HG03103 (cell line): ENCODE data around the gene TCF7L2.
"Not testable (repeated sequence)": the region's sequence is repeated elsewhere in the genome, so short reads cannot be mapped to it uniquely, and the experiment has no call there.

Source experiments
- ATAC-seq: cut with Tn5 transposase; IDR thresholded peaks from one replicate; pipeline ENCODE4 v1.9.1; 2021; ENCODE audit warnings: low read depth; ENCODE audit not compliant: unreplicated experiment

The TCF7L2 gene

DNA sequence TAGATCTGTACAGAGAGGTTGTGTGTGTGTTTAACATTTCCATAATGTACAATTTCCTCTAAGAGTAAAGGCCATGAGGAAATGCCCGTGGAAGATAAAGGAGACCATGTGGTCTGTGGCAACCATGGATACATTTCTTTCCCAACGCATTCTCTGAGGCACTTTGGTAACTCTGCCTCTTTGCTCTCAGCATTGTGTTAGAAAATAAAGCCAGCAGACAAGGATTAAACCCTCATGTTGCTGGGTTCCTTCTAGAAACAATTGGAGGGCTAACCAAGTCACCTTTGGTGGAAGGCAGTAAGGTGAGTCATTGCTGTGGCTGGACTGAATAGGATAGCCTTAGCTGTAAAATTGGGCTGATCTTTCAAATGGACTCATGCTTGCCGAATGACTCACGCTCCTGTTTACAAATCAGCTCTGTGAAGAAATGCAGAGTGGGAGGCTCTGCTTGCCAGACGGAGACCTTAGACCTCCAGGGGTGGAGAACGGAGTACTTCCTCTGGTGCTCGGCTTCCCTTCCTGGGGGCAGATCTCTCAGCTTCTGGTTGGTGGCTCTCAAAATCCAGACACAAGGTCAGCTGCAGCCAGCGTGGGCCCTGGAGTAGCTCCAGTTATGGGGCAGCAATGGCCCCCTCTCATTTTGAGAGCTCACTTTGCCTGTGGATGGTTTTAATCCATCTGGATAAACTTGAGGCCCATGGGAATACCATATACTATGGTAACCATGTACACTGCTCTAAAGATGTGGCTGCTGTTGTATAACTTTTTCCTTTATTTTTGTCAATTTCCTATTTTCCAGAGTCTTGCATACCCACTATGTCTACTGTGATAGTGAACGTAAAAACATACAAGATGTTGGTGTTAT, 137.3 kb downstream of the TCF7L2 start:
- no peak for ATAC-seq

DNA sequence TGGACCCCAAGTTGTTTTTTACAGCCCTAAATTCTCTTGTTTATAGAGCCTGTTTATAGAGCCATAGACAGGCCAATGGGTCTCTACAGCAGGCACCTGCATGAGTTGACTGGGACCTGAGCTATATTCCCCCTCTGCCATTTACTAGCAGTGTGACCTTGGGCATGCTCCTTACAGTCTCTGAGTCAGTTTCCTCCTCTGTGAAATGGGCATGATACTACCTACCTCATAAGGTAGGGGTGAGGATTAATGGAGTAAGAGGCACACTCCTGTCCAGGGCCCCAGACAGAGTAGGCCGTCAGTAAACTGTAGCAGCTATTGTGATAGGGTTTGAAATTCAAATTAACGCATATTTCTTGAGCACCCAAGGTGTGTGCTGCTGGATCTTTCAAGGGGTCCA, 138.1 kb downstream of the TCF7L2 start:
- no peak for ATAC-seq

DNA sequence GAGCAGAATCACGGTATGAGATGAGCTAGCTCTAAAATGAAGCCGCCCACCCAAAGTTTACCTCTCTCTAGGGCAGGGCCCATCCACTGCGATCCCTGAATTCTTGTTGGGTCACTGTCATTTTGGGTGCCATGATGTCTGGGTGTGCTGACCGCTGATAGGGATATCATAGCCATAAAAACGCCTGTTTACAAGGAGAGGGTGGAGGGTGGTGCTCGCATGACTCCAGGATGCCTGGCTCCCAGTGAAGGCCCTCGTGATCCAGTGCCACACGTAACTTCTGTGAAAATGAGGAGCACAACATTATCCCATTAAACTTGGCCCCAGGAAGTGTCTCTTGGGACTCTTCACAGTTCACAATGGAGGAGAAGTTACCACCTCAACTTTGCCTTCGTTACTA, 139.5 kb downstream of the TCF7L2 start:
- no peak for ATAC-seq

DNA sequence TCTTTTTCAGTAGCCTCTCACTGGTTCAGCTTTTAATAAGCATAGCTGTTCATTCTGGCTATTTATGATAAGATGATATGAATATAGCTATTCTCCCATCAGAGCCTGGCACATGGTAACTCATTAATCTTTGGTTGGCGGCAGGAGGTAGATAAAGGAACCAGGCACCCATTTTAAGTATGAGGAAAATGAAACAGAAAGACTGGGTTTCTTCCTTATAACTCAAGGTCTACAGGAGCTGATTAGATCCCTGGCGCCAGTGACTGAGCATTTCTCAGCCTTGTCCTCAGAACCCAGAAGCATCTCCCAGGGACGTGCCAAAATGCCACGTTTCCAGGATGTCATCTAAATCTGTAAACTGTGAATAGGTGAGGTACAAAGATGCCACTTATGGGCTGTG, 141.9 kb downstream of the TCF7L2 start:
- no peak for ATAC-seq

DNA sequence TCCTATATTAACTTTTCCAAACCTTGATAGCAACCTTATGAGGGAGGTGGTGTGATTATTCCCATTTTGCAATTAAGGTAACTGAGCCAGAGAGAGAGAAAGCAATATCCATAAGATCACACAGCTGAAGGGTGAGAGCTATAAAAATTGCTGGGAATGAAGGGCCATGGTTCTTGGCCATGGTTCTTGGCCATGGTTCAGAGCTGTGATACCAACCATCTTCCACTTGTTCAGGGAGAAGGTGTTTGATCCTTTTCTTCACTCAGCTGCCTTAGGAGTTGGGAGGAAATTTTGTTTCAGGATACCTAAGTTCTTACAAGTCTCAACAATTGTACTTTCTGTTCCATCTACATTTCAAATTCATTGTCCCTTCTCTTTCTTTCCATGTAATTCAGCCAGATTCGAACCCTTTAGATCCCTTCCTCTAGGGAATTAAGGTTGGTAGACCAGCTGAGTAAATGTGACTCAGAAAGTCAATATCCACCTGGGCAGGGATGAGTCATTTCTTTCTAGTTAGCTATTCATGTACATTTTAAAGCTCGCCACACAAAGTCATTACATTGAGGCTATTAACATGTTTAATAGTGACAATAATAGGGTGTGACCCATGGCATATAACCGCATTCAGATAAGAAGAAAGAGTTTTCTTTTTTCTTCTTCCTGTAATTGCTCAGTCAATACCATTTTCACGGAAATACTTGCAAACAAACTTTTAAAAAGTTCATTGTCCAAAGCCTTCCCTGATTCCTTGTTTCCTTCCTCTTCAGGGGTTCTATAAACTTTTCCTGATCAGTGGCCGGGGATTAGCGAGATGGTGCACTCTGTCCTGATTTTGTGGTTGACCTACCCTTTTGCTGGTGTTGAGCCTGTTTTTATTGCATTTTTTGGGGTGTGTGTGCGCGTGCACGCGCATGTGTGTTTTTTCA, 143.4 kb downstream of the TCF7L2 start:
- peak; percentile 54 for ATAC-seq

DNA sequence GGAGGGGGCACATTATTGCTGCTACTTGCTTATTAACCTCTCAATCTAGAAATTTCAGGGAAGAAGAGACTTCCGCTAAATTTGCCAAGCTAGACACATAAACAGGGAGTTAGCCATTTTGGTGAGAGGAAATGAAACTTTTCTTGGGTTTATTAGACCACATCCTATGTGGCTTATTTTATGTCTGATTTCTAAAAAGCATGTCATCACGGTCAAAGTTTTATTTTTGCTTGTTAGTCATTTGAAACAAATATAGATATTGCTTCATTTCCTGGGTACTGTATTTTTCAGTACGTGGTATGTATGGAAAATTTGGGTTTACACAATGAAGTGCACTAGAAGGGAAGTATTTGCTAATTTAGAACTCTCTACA, 144.1 kb downstream of the TCF7L2 start:
- ATAC-seq, result peak; percentile 71

DNA sequence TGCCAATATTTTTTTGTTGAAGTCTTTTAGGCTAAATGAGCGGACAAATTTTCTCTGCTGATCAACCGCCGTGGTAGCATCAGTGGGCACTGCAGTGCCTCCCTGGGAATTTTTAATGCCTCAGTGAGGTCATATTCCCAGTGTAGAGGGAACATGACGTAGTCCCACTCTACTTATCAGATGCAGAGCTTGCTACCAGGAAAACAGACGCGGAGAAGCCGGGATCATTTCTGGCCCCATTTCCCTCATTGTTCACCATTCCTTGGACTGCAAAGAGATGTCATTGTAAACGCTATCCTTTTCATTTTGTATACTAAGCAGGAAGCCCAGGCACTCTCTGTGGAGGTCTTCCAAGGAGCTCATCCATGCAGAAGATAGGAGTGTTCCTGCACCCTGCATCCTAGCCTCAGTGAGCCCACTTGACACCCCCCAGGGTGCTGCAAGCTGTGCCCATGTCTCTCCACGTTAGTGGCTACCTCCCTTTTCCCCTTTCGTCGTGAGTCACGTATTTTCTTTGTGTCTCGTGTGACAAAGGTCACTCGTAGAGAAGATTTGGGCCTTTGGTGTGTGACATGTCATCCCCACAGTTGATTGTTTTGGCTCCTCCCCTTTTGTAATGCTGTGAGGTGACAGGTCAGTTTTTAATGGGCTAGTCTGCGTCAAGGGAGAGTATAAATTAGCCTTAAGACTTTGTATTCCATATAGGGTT, 145.5 kb downstream of the TCF7L2 start:
- ATAC-seq, result no peak

DNA sequence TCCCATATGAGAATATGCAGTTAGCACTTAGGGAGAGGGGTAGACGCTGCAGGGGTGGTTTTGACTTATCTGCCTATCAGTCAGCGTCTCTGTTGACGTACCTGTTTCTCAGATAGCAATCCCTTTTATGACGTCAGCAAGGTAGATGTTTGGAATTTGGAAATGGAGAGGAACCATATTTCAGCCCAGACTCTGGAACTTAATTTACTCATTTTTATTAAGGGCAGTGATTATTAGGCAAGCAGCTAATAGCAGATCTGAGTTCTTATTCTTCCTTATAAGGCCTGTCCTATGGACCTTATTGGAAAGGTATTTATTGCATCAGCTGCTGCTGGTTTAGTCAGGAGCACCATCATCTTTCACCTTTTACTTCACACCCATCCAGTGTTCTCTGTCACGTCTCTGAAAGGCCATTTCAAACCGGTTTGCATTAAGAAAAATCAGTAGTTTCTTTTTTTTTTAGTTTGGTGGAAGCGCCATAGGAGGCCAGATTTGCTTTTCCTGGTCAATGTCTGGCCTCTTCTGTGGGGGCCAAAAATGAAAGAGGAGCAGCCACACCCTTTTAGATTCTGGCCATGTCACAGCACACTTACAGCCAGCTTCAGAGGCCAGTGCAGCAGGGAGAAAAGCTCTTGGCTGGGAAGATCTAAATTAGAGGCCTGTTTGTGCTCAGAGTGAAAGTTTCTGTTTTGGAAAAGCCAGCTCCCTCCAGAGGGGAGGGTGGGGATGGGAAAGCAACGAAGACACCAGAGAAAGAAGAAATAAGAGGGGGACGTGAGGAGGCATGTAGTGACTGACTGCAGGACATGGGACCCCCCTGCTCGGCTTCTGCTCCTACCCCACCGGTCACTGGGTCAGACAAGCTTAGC, 146.3 kb downstream of the TCF7L2 start:
- ATAC-seq, result no peak

DNA sequence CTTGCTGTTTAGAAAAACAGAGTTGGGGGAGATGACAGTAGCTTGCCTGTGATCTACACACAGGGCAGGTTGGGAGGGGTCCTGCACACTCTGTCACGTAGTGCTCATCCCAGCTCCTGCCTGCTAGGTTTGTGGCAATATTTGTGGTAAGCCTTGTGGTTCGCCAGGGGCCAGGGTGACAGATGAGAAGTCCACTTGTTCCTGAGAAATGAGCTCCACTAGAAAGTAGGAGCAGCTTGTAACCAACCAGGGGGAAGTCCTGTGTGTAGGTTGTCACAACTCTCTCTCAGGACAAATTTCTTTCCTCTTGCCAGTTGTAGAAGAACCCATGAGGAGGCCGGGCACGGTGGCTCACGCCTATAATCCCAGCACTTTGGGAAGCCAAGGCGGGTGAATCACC, 147.0 kb downstream of the TCF7L2 start:
- no peak for ATAC-seq

DNA sequence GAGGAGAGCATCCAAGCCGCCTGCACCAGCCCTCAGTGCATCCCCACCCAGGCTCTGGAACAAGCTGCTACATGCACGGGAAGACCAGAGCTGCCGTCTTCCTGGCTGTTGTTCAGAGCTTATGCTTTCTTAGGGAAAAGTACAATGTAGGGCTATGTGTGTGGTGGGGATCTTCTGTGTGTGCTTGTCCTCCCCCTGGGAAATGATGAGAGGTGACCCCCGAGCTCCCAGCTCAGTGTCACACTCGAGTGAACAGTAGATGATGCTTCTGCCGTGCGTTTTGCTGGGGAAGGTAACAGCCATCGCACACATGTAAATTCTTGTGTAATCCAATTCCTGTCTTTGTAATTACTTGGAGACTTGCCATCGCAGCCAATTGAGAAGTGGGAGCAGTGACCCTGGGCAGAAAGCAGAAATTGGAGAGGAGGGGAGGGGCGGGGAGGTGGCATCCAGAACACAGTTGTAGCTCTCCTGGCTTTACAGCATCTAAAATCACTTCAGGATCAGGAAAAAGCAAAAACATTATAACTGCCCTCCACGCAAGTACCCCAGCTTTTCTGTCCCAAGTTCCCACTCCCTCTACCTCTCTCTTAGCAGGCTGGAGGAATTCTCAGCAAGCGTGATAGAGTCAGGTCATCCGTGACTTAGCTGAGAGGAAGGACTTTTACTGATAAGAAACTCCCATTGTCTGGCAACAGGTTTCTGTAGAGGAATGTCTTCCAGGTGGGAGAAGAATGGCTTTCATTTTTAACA, 149.6 kb downstream of the TCF7L2 start:
- ATAC-seq, result no peak

DNA sequence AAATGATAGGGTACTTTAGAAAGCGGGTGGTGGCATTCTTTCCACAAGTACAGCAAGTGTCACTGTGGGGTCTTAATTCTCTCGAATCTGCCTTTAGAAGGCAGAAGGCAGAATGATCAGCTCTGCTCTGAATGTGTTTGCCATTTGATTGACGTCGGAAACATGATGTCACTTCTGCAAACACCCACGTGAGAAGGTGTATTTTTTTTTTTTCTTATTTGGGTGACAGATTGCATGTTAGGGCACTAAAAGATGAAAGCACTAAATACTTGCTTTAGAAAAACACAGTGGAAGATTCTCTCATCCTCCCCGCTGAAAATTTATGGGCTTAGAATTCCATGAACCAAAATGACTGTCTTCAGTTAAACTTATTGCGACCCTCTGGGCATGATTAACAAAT, 150.2 kb downstream of the TCF7L2 start:
- no peak for ATAC-seq

DNA sequence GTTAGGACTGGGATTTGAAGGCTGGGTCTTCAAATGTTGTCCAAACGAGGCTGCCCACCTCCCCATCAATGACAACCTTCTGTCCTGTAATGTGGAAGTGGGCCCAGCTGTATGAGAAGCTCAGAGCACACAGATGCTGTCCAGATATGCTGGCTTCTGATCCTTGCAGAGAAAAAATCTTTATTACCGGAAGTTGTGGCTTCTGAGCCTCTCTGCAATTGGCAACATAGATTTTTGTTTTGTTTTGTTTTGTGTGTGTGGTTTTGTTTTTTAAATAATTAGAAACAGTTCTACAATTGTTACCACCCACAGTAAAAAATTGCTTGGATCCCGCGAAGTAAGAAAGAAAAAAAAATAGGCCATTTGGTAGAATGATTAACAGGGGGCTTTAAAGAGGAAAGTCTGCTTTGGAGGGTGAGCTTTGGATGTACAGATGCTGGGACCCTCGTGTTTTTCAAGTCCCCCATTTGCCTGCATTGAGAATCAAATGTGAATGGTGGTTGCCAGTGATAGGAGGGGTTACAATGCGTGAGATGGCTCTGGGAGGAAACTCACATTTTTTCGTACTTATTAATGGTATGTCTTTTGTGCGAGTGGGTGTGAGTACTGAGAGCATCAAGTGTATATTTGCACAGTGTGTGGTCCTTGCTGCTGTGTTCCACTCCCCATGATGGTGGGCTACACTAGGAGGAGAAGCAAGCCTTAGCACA, 153.2 kb downstream of the TCF7L2 start:
- ATAC-seq, result no peak

DNA sequence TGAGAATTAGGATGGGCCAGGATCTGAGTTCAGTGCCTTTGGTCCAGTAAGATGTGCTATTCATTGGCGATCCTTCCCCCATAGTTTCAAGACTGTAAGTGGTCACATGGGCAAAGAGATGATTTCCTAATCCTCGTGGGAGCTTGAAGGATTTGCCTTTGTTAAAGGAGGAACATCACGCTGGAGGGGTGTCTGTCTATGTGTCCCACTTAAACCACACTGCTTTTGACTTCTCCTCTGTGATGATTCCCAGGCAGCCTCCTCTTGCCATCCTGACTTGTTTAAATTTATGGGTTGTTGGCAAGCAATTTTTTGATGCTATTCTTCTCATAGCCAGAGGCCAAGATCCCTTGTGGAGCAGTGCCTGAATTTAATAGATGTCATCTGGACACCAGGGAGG, 154.0 kb downstream of the TCF7L2 start:
- no peak for ATAC-seq

DNA sequence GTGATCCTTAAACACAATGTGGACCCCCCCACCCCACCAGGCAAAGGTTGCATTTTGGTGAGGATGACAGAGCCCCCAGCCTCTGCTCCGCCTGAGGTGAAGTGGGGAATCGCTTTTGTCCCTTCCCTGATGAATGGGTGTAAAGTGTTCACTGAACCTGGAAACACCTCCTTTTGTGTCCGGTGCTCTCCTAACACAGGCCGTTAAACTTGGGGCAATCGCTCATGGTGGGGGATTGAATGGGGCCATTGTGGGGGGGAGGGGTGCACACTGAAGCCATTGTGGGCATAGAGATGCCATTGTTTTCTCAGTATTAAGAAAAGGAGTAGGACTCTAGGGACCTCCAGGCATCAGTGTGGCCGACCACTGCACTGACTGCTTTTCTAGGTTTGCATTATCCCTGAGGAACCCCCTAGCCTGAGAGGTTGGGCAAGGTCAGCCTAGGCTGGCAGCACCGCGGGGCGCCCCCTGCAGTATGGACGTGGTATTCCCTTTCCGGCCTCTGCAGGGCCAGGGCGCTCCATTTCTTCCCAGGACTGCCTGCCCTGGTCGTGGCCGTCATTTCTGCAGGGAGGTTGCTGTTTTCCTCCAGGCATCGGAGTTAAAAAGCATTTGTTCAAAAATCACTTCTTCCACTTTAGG, 158.3 kb downstream of the TCF7L2 start:
- ATAC-seq, result no peak

DNA sequence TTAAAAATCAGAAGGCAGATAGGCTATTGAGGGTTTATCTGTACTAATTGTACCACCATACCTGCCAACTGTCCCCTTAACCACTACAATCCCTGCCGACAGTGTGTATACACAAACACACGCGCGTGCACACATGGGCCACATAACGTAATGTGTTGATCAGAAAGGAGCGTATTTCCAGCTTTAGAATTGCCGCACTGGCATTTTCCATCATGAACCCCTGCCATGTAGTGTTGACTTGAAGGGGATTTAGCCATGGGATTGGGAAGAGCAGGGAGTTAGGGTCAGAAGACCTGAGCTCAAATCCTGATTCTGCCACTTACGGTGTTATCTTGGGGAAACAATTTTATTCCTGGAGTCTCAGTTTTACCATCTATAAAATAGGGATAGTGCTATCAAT, 158.9 kb downstream of the TCF7L2 start:
- no peak for ATAC-seq

DNA sequence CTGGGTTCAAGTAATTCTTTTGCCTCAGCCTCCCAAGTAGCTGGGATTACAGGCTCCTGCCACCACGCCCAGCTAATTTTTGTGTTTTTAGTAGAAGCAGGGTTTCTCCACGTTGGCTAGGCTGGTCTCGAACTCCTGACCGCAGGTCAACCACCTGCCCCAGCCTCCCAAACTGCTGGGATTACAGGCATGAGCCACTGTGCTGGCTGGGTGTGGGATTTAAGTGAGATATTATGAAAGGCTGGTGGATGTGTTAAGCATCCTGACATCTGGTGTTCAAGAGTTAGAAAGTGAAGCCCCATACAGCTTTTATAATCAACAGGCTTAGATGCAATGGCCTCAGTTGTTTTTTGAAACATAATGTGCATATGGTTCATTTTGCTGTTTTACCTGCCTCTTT, 159.4 kb downstream of the TCF7L2 start:
- not testable (repeated sequence) for ATAC-seq

DNA sequence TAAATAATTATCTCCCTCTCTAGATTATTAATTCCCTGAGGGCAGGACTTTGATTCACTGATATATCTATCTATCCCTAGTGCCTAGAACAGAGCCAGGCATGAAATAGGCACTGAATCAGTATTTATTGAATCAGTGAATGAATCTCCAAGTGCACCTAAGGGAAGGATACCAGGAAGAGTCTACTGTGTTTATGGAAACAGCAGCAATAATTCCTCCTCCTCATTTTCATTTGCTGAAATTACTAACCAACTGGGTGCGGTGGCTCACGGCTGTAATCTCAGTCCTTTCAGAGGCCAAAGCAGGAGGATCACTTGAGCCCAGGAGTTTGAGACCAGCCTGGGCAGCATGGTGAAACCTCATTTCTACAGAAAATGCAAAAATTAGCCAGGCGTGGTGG, 161.2 kb downstream of the TCF7L2 start:
- no peak for ATAC-seq
